H9 (cell line): ENCODE measurements around the gene TP53. TPM values are rescaled to one million over a fixed set of nuclear protein-coding genes. Genes with fewer than 3 reads are reported as not detected.

Experiments used
- DNase-seq: peaks from one replicate; pipeline ENCODE4 v3.0.0-alpha.2; 2017
- H2AFZ ChIP-seq: one replicate; pipeline ENCODE4 v1.6.1; 2013; ENCODE audit warnings: mild to moderate bottlenecking, low read length, control low read depth, moderate library complexity
- H2AK5ac ChIP-seq: 2 replicates; pipeline ENCODE4 v1.6.1; 2013; ENCODE audit warnings: low read length, control low read depth, mixed read lengths; ENCODE audit not compliant: insufficient read length
- H2BK120ac ChIP-seq: one replicate; pipeline ENCODE4 v1.6.1; 2013; ENCODE audit warnings: low read depth, mild to moderate bottlenecking, low read length, control low read depth, inconsistent platforms; ENCODE audit not compliant: poor library complexity, severe bottlenecking
- H2BK12ac ChIP-seq: 2 replicates; pipeline ENCODE4 v1.6.1; 2013; ENCODE audit warnings: low read length, control low read depth, mixed read lengths, low read depth; ENCODE audit not compliant: insufficient read length
- H2BK15ac ChIP-seq: 2 replicates; pipeline ENCODE4 v1.6.1; 2013; ENCODE audit warnings: low read depth, low read length, control low read depth
- H2BK20ac ChIP-seq: one replicate; pipeline ENCODE4 v1.6.1; 2013; ENCODE audit warnings: low read depth, mild to moderate bottlenecking, low read length, control low read depth, inconsistent platforms; ENCODE audit not compliant: poor library complexity, severe bottlenecking
- H2BK5ac ChIP-seq: 2 replicates; pipeline ENCODE4 v1.6.1; 2013; ENCODE audit warnings: low read length, control low read depth, mixed read lengths; ENCODE audit not compliant: insufficient read length
- H3K14ac ChIP-seq: 2 replicates; pipeline ENCODE4 v1.6.1; 2013; ENCODE audit warnings: low read length, control low read depth; ENCODE audit not compliant: insufficient read depth
- H3K18ac ChIP-seq: 2 replicates; pipeline ENCODE4 v1.6.1; 2013; ENCODE audit warnings: low read depth, mild to moderate bottlenecking, mixed read lengths, low read length, control low read depth; ENCODE audit not compliant: insufficient read length
- H3K23ac ChIP-seq: 2 replicates; pipeline ENCODE4 v1.6.1; 2013; ENCODE audit warnings: low read length, control low read depth, mixed read lengths, low read depth; ENCODE audit not compliant: insufficient read length
- H3K23me2 ChIP-seq: 2 replicates; pipeline ENCODE4 v1.6.1; 2013; ENCODE audit warnings: low read depth, mild to moderate bottlenecking, mixed read lengths, low read length, control low read depth; ENCODE audit not compliant: insufficient read length, poor library complexity, severe bottlenecking
- H3K27ac ChIP-seq: 2 replicates; pipeline ENCODE4 v1.5.1; 2013; ENCODE audit warnings: low read length, control low read depth, mixed read lengths, low read depth; ENCODE audit not compliant: insufficient read length
- H3K27me3 ChIP-seq: 2 replicates; pipeline ENCODE4 v1.6.1; 2013; ENCODE audit warnings: low read length, control low read depth, inconsistent platforms; ENCODE audit not compliant: insufficient read depth
- H3K4ac ChIP-seq: 2 replicates; pipeline ENCODE4 v1.6.1; 2013; ENCODE audit warnings: low read depth, mild to moderate bottlenecking, control low read depth, inconsistent platforms, low read length, moderate library complexity
- H3K4me1 ChIP-seq: 2 replicates; pipeline ENCODE4 v1.6.1; 2013; ENCODE audit warnings: low read length, control low read depth, inconsistent platforms; ENCODE audit not compliant: insufficient read depth
- H3K4me2 ChIP-seq: 2 replicates; pipeline ENCODE4 v1.6.1; 2013; ENCODE audit warnings: low read length, control low read depth, mixed read lengths; ENCODE audit not compliant: insufficient read length, insufficient read depth
- H3K56ac ChIP-seq: 2 replicates; pipeline ENCODE4 v1.6.1; 2013; ENCODE audit warnings: low read depth, mild to moderate bottlenecking, mixed read lengths, low read length, control low read depth; ENCODE audit not compliant: insufficient read length
- H3K79me1 ChIP-seq: 2 replicates; pipeline ENCODE4 v1.6.1; 2013; ENCODE audit warnings: low read depth, mild to moderate bottlenecking, moderate library complexity, low read length, control low read depth, inconsistent platforms; ENCODE audit not compliant: insufficient read depth, poor library complexity, severe bottlenecking
- H3K79me2 ChIP-seq: 2 replicates; pipeline ENCODE4 v1.6.1; 2013; ENCODE audit warnings: low read length, control low read depth, inconsistent platforms; ENCODE audit not compliant: insufficient read depth
- H3K9ac ChIP-seq: 2 replicates; pipeline ENCODE4 v1.6.1; 2013; ENCODE audit warnings: low read length, control low read depth, mixed read lengths; ENCODE audit not compliant: insufficient read length; ENCODE audit errors: extremely low read depth
- H3K9me3 ChIP-seq: one replicate; pipeline ENCODE4 v1.6.1; 2013; ENCODE audit warnings: low read depth, low read length, inconsistent platforms; ENCODE audit not compliant: control insufficient read depth
- H3T11ph ChIP-seq: one replicate; pipeline ENCODE4 v1.6.1; 2013; ENCODE audit warnings: mild to moderate bottlenecking, low read length, control low read depth, inconsistent platforms
- H4K20me1 ChIP-seq: one replicate; pipeline ENCODE4 v1.6.1; 2013; ENCODE audit not compliant: control insufficient read depth, insufficient read length, insufficient read depth
- H4K5ac ChIP-seq: 2 replicates; pipeline ENCODE4 v1.6.1; 2013; ENCODE audit warnings: low read depth, mild to moderate bottlenecking, mixed read lengths, low read length, control low read depth; ENCODE audit not compliant: insufficient read length
- H4K8ac ChIP-seq: replicated peaks from 2 replicates; pipeline ENCODE4 v1.6.1; 2013; ENCODE audit warnings: low read length, control low read depth, mixed read lengths, low read depth; ENCODE audit not compliant: insufficient read length
- H4K91ac ChIP-seq: 2 replicates; pipeline ENCODE4 v1.6.1; 2013; ENCODE audit warnings: low read depth, mild to moderate bottlenecking, moderate library complexity, mixed read lengths, low read length, control low read depth; ENCODE audit not compliant: insufficient read length
- H3K27ac Mint-ChIP-seq, 3 experiments: 2 replicates in 2 of 3; 3 replicates in 1 of 3; pipeline ENCODE4 v1.8.0; 2020 to 2021; ENCODE audit warnings: mixed read lengths in 3 of 3, mild to moderate bottlenecking in 1 of 3, moderate library complexity in 1 of 3
- H3K27me3 Mint-ChIP-seq: 2 replicates; pipeline ENCODE4 v1.8.0; 2021; ENCODE audit warnings: low read depth, mild to moderate bottlenecking, moderate library complexity, mixed read lengths
- H3K36me3 Mint-ChIP-seq, 3 experiments: 2 replicates in 2 of 3; 3 replicates in 1 of 3; pipeline ENCODE4 v1.8.0; 2020 to 2021; ENCODE audit warnings: low read depth in 3 of 3, mixed read lengths in 3 of 3; ENCODE audit not compliant: insufficient read depth in 1 of 3
- H3K4me1 Mint-ChIP-seq, 2 experiments: 2 replicates each; pipeline ENCODE4 v1.8.0; 2020; ENCODE audit warnings: mixed read lengths in 2 of 2
- H3K4me3 Mint-ChIP-seq, 2 experiments: 2 replicates in 1 of 2; 3 replicates in 1 of 2; pipeline ENCODE4 v1.8.0; 2020 to 2021; ENCODE audit warnings: mild to moderate bottlenecking in 2 of 2, mixed read lengths in 2 of 2, moderate library complexity in 1 of 2
- H3K9me3 Mint-ChIP-seq, 2 experiments: 2 replicates in 1 of 2; 3 replicates in 1 of 2; pipeline ENCODE4 v1.8.0; 2020; ENCODE audit warnings: mild to moderate bottlenecking in 2 of 2, mixed read lengths in 2 of 2, moderate library complexity in 1 of 2
- CTCF ChIP-seq: fragments of 200-600 bp; sonication (generic); conservative IDR thresholded peaks from 3 replicates; pipeline ENCODE4 v1.8.0; 2021; ENCODE audit warnings: antibody characterized with exemption, mild to moderate bottlenecking
- WGBS: extraction: QIAGEN DNeasy Blood & Tissue Kit; methylation state at CpG from one replicate; pipeline ENCODE4 v1.1.7; 2013; ENCODE audit warnings: missing lambda C conversion rate, low lambda C conversion rate, mixed read lengths; ENCODE audit not compliant: insufficient read length; ENCODE audit errors: extremely low coverage; 5-methylcytosine and 5-hydroxymethylcytosine counted together
- total RNA-seq: library from RNA; stranded (reverse); gene quantifications from 2 replicates; pipeline ENCODE4 v1.2.1, GENCODE V29; 2021

Gene TP53
- total RNA-seq, 1 experiment from 2014 or later = 163 TPM

GRCh38 chr17:7712111-7712771, 25.0 kb upstream of the TP53 start:
- no peak overlapping the region for H2BK120ac ChIP-seq
- no peak overlapping the region for H3K56ac ChIP-seq
- H3K9me3 ChIP-seq = no peaks in the 10 kb centered on the region
- peak; percentile 68 for DNase-seq
- no peaks in the 10 kb centered on the region for H3K79me2 ChIP-seq
- no peaks in the 10 kb centered on the region for H3K27me3 ChIP-seq
- H4K5ac ChIP-seq = no peak overlapping the region
- no peak overlapping the region for H2BK15ac ChIP-seq
- no peaks in the 10 kb centered on the region for H3K79me1 ChIP-seq
- no peak overlapping the region for H4K91ac ChIP-seq
- H3K36me3 Mint-ChIP-seq = peaks cover 0 to 7% (median 0%) of the 10 kb centered on the region in 3 experiments; a peak in 3 of 7 replicates
- H3K9me3 Mint-ChIP-seq = no peaks in the 10 kb centered on the region
- H2BK5ac ChIP-seq = no peak overlapping the region
- peaks cover 31 to 52% of the 10 kb centered on the region in 2 experiments for H3K4me1 Mint-ChIP-seq
- peaks cover 5% of the 10 kb centered on the region for H3K23me2 ChIP-seq
- H2AFZ ChIP-seq = no peak overlapping the region
- no peaks in the 10 kb centered on the region for H4K20me1 ChIP-seq
- H3K27ac ChIP-seq = no peak overlapping the region
- no peak overlapping the region for H3T11ph ChIP-seq
- TF ChIP-seq CTCF = no peak
- peaks cover 3% of the 10 kb centered on the region for H3K4me1 ChIP-seq
- no peak overlapping the region for H3K23ac ChIP-seq
- H3K27me3 Mint-ChIP-seq = peaks cover 45% of the 10 kb centered on the region
- no peak overlapping the region for H3K18ac ChIP-seq
- H3K27ac Mint-ChIP-seq = no peak overlapping the region
- no peak overlapping the region for H2BK12ac ChIP-seq
- peak overlapping the region; percentile 5 for H3K4me2 ChIP-seq
- no peak overlapping the region for H4K8ac ChIP-seq
- no peak overlapping the region for H2AK5ac ChIP-seq
- peak overlapping the region in 1 of 2 experiments; percentile 43; a peak in 2 of 5 replicates for H3K4me3 Mint-ChIP-seq
- no peak overlapping the region for H3K14ac ChIP-seq
- WGBS = no CpG with 5 or more reads among the region's 19 CpGs
- H3K4ac ChIP-seq = no peak overlapping the region
- no peak overlapping the region for H3K9ac ChIP-seq
- H2BK20ac ChIP-seq = no peak overlapping the region
